CD4-positive, alpha-beta T cell treated with Interleukin-6 for 4 hours (primary cell): ENCODE data around the gene CAPN3.

Experiments
- DNase-seq: peaks from one replicate; pipeline ENCODE4 v3.0.0-alpha.2; 2020; ENCODE audit warnings: mixed read lengths

Gene CAPN3

DNA sequence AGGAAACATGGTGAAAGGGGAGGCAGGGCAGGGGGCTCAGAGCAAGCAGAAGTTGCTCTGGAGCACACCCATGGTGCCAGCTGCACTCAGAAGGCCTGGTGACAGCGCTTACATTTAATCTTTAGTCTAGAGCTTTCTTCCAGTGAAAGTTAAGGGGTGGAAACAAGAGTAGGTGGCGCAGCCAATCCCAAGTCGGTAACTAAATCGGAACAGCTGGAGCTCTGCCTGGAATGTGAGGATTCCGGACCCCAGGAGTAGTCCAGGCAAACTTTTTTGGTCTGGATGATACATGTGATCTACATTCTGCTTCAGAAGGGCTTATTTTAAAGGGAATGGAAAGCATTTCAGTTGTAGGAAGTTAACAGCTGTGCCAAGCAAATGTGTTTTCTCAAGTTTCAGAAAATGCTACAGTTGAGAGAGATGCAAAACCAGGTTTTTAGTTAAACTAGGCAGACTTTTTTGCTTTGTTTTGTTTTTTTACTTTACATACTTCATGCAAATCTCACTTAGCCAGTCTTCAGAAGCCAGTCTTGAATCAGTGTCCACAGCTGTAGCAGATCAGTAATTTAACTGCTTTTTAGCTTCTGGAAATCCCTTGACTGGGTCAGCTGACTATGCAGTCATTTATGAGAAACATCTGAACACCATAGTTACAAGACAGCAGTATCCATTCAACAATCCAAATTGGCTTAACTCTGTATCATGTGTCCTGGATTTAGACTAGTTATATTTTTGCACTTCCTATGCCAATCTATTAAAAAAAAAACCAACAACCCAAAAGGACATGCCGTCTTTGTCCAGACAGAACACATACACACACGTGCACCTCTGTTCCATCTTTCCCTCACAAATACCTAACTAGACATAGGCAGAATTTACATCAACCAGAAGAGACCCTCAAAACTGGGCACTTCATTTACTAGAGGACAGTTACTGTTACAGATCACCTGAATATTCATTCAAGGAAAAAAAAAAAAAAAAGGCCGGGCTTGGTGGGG lies 98.4 kb downstream of the CAPN3 start:
- no peak for DNase-seq

DNA sequence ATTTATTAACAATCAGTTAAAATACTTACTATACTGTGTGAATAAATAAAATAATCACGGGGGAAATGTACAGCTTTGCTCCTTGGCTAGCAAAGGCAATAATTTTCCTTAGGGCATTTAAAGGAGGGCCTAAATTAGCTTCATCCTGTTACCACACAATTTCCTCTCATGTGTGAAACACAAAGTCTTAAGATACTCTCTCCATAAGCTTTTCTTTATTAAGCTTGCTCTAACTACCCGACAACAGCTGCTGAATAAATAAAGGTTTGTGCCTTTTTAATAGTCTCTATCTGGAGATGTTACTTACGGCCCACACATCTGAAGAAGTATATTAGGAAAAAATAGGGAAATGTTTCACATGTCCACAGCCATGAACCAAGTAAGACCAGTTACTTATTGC lies 102.0 kb downstream of the CAPN3 start:
- no peak for DNase-seq
